HepG2 (cell line): ENCODE measurements around the gene THADA. TPM values are rescaled to one million over a fixed set of nuclear protein-coding genes. Genes with fewer than 3 reads are reported as not detected.

Source experiments
- FIP1L1 ChIP-seq: fragments of 200-400 bp; formaldehyde crosslinking; IDR thresholded peaks from 2 replicates; pipeline ENCODE4 v1.6.1; 2018; ENCODE audit warnings: low read depth, mild to moderate bottlenecking, low read length, moderate library complexity, borderline replicate concordance; ENCODE audit not compliant: insufficient read depth
- HNF4G ChIP-seq, 2 experiments: sonication (generic) in 1 of 2; formaldehyde crosslinking in 1 of 2; IDR thresholded peaks; 2 replicates each; pipeline versions ENCODE4 v1.4.0 to v1.6.1; 2011 to 2020; ENCODE audit warnings: borderline replicate concordance in 2 of 2, low read depth in 2 of 2, mild to moderate bottlenecking in 2 of 2, low read length in 1 of 2, missing genetic modification reagents in 1 of 2, moderate library complexity in 1 of 2
- MAFF ChIP-seq: IDR thresholded peaks from 2 replicates; pipeline ENCODE4 v1.6.1; 2011; ENCODE audit warnings: low read depth, low read length, improper control_type of control experiment
- NFYB ChIP-seq: sonication (generic); formaldehyde crosslinking; IDR thresholded peaks from 2 replicates; pipeline ENCODE4 v1.4.0; 2020; ENCODE audit warnings: missing genetic modification reagents
- NR2F6 ChIP-seq, 2 experiments: IDR thresholded peaks; 2 replicates each; pipeline ENCODE4 v1.6.1; 2016; ENCODE audit warnings: antibody characterized with exemption in 1 of 2, mild to moderate bottlenecking in 1 of 2
- PAWR ChIP-seq: sonication (generic); formaldehyde crosslinking; IDR thresholded peaks from 2 replicates; pipeline ENCODE4 v1.4.0; 2020; ENCODE audit warnings: missing genetic modification reagents, mild to moderate bottlenecking, borderline replicate concordance
- PHF21A ChIP-seq: sonication (generic); formaldehyde crosslinking; IDR thresholded peaks from 2 replicates; pipeline ENCODE4 v1.5.0; 2020; ENCODE audit warnings: mild to moderate bottlenecking, missing genetic modification reagents
- SKIL ChIP-seq: sonication (generic); formaldehyde crosslinking; IDR thresholded peaks from 2 replicates; pipeline ENCODE4 v1.8.0; 2022; ENCODE audit warnings: missing genetic modification reagents, mild to moderate bottlenecking, moderate library complexity, borderline replicate concordance
- SOX5 ChIP-seq: IDR thresholded peaks from 2 replicates; pipeline ENCODE4 v1.6.1; 2016; ENCODE audit warnings: borderline replicate concordance
- TCF12 ChIP-seq, 2 experiments: fragments of 450-650 bp in 1 of 2; sonication (generic) in 1 of 2; formaldehyde crosslinking in 1 of 2; IDR thresholded peaks; 2 replicates each; pipeline versions ENCODE4 v1.6.1 to v1.8.0; 2017 to 2022; ENCODE audit warnings: antibody characterized with exemption in 1 of 2, mild to moderate bottlenecking in 1 of 2, missing genetic modification reagents in 1 of 2, moderate library complexity in 1 of 2
- TGIF2 ChIP-seq: IDR thresholded peaks from 2 replicates; pipeline ENCODE4 v1.6.1; 2016; ENCODE audit warnings: control low read depth, missing compliant biosample characterization
- ZBTB14 ChIP-seq: sonication (generic); formaldehyde crosslinking; IDR thresholded peaks from 2 replicates; pipeline ENCODE4 v1.4.0; 2020; ENCODE audit warnings: missing genetic modification reagents
- ZMYM4 ChIP-seq: sonication (generic); formaldehyde crosslinking; IDR thresholded peaks from 2 replicates; pipeline ENCODE4 v1.8.1; 2023; ENCODE audit warnings: mild to moderate bottlenecking, missing genetic modification reagents
- ZNF292 ChIP-seq: sonication (generic); formaldehyde crosslinking; IDR thresholded peaks from 2 replicates; pipeline ENCODE4 v1.8.1; 2022; ENCODE audit warnings: mild to moderate bottlenecking, low read depth, missing genetic modification reagents, borderline replicate concordance
- ZNF589 ChIP-seq: sonication (generic); formaldehyde crosslinking; conservative IDR thresholded peaks from 2 replicates; pipeline ENCODE4 v1.8.0; 2022; ENCODE audit warnings: mild to moderate bottlenecking, moderate library complexity, missing genetic modification reagents
- ZNF883 ChIP-seq: sonication (generic); formaldehyde crosslinking; IDR thresholded peaks from 2 replicates; pipeline ENCODE4 v1.5.1; 2020; ENCODE audit warnings: mild to moderate bottlenecking, missing genetic modification reagents; ENCODE audit errors: not compliant biosample characterization
- polyA plus RNA-seq, 8 experiments: library from polyadenylated mRNA; depleted of rRNA in 3 of 8; stranded (reverse) in 7 of 8; unstranded in 1 of 8; fragments of >200 nt; fragmentation: Illumina TruSeq in 4 of 8; extraction: Trizol in 4 of 8; gene quantifications; 2 replicates each; pipeline versions ENCODE4 v1.2.1 to v1.2.3, GENCODE V29; 2011 to 2016; ENCODE audit warnings: low read depth in 4 of 8, missing spikeins in 1 of 8, mixed read lengths in 1 of 8; ENCODE audit not compliant: insufficient read depth in 1 of 8
- total RNA-seq, 5 experiments: library from RNA; depleted of rRNA; stranded (reverse); fragments of >200 nt; fragmentation: Illumina TruSeq; extraction: Trizol; gene quantifications; 2 replicates each; pipeline ENCODE4 v1.2.3, GENCODE V29; 2016; ENCODE audit warnings: low read depth in 1 of 5
- TF ChIP-seq, protein P1 (sequence below): IDR thresholded peaks from 2 replicates; pipeline ENCODE4 v1.6.1; 2012; ENCODE audit warnings: low read depth, low read length, improper control_type of control experiment
- TF ChIP-seq, protein P2 (sequence below): IDR thresholded peaks from 2 replicates; pipeline ENCODE4 v1.4.0; 2020; ENCODE audit warnings: mild to moderate bottlenecking, missing genetic modification reagents

THADA gene
- total and polyA plus RNA-seq, 2 of the 13 experiments (the other 11 are each of a cell fraction or from before 2014, with no cell fraction given): 12.7 to 21.7 TPM

GRCh38 chr2:43424262-43425207 lies 171.3 kb downstream of the THADA start (continued):
- TF ChIP-seq PAWR (CRISPR knock-in tag): no peak
- peak; percentile 99 for TF ChIP-seq HNF4G (IDR thresholded peaks at IDR 0.05; ENCODE audit: borderline replicate concordance, low read depth, low read length)
- TF ChIP-seq HNF4G (CRISPR knock-in tag; IDR thresholded peaks at IDR 0.05; ENCODE audit: borderline replicate concordance, low read depth): peak; percentile 40; the same call in 1 of the 2 replicates
- TF ChIP-seq FIP1L1: no peak
- peak; percentile 70 for TF ChIP-seq PHF21A (CRISPR knock-in tag)
- TF ChIP-seq MAFF: no peak
- TF ChIP-seq TGIF2: no peak
- TF ChIP-seq SKIL (CRISPR knock-in tag): no peak
- no peak for TF ChIP-seq ZNF589
- no peak for TF ChIP-seq ZBTB14
- no peak for TF ChIP-seq ZNF883
- TF ChIP-seq NFYB: no peak
- TF ChIP-seq, protein P1, sequence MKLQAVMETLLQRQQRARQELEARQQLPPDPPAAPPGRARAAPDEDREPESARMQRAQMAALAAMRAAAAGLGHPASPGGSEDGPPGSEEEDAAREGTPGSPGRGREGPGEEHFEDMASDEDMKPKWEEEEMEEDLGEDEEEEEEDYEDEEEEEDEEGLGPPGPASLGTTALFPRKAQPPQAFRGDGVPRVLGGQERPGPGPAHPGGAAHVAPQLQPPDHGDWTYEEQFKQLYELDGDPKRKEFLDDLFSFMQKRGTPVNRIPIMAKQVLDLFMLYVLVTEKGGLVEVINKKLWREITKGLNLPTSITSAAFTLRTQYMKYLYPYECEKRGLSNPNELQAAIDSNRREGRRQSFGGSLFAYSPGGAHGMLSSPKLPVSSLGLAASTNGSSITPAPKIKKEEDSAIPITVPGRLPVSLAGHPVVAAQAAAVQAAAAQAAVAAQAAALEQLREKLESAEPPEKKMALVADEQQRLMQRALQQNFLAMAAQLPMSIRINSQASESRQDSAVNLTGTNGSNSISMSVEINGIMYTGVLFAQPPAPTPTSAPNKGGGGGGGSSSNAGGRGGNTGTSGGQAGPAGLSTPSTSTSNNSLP: peak; percentile 94
- TF ChIP-seq ZMYM4 (CRISPR knock-in tag): 0 out of 2 replicates have a peak, but pooled peaks have one; percentile 32
- TF ChIP-seq, protein P2, sequence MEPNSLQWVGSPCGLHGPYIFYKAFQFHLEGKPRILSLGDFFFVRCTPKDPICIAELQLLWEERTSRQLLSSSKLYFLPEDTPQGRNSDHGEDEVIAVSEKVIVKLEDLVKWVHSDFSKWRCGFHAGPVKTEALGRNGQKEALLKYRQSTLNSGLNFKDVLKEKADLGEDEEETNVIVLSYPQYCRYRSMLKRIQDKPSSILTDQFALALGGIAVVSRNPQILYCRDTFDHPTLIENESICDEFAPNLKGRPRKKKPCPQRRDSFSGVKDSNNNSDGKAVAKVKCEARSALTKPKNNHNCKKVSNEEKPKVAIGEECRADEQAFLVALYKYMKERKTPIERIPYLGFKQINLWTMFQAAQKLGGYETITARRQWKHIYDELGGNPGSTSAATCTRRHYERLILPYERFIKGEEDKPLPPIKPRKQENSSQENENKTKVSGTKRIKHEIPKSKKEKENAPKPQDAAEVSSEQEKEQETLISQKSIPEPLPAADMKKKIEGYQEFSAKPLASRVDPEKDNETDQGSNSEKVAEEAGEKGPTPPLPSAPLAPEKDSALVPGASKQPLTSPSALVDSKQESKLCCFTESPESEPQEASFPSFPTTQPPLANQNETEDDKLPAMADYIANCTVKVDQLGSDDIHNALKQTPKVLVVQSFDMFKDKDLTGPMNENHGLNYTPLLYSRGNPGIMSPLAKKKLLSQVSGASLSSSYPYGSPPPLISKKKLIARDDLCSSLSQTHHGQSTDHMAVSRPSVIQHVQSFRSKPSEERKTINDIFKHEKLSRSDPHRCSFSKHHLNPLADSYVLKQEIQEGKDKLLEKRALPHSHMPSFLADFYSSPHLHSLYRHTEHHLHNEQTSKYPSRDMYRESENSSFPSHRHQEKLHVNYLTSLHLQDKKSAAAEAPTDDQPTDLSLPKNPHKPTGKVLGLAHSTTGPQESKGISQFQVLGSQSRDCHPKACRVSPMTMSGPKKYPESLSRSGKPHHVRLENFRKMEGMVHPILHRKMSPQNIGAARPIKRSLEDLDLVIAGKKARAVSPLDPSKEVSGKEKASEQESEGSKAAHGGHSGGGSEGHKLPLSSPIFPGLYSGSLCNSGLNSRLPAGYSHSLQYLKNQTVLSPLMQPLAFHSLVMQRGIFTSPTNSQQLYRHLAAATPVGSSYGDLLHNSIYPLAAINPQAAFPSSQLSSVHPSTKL (CRISPR knock-in tag): peak; percentile 96
- peak; percentile 87; the same call in 1 of the 2 replicates for TF ChIP-seq SOX5
- TF ChIP-seq NR2F6 (IDR thresholded peaks at IDR 0.05): no peak; the same call in none of the 2 replicates
- peak; percentile 72 for TF ChIP-seq NR2F6 (CRISPR knock-in tag; IDR thresholded peaks at IDR 0.05)
- TF ChIP-seq TCF12 (IDR thresholded peaks at IDR 0.05): no peak
- no peak for TF ChIP-seq TCF12 (CRISPR knock-in tag; IDR thresholded peaks at IDR 0.05)
- 0 out of 2 replicates have a peak, but pooled peaks have one; percentile 21 for TF ChIP-seq ZNF292 (CRISPR knock-in tag)
